Effector CD4-positive, alpha-beta T cell (primary cell): Measurements from ENCODE around the gene ZMYND11.
"Not testable (repeated sequence)": the region's sequence is repeated elsewhere in the genome, so short reads cannot be mapped to it uniquely, and the experiment has no call there.

Experiments
- DNase-seq: peaks from one replicate; pipeline ENCODE4 v3.0.0-alpha.2; 2020

Gene ZMYND11

GRCh38 chr10:251982-252582 lies 116.8 kb downstream of the ZMYND11 start:
- DNase-seq: no peak

- DNase-seq: no peak
Measured at GRCh38 chr10:260819-261429, 125.7 kb downstream of the ZMYND11 start.

GRCh38 chr10:264160-265073 lies 129.2 kb downstream of the ZMYND11 start:
- DNase-seq: not testable (repeated sequence)

DNA sequence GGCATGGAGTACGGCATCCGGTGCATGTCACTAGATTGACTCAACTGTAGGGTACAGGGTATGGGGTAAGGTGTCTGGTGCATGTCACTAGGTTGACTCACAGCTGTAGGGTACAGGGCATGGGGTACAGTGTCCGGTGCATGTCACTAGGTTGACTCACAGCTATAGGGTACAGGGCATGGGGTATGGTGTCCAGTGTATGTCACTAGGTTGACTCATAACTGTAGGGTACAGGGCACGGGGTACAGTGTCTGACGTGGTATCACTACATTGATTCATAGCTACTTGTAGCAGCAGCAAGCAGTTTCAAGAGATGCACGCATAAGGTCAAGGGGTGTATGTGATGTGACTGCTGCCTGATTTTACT lies 129.8 kb downstream of the ZMYND11 start:
- DNase-seq: not testable (repeated sequence)

DNA sequence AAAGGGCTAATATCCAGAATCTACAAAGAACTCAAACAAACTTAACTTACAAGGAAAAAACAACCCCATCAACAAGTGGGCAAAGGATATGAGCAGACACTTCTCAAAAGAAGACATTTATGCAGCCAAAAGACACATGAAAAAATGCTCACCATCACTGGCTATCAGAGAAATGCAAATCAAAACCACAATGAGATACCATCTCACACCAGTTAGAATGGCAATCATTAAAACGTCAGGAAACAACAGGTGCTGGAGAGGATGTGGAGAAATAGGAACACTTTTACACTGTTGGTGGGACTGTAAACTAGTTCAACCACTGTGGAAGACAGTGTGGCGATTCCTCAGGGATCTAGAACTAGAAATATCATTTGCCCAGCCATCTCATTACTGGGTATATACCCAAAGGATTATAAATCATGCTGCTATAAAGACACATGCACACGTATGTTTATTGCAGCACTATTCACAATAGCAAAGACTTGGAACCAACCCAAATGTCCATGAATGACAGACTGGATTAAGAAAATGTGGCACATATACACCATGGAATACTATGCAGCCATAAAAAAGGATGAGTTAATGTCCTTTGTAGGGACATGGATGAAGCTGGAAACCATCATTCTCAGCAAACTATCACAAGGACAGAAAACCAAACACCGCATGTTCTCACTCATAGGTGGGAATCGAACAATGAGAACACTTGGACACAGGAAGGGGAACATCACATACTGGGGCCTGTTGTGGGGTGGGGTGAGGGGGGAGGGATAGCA lies 130.7 kb downstream of the ZMYND11 start:
- not testable (repeated sequence) for DNase-seq

GRCh38 chr10:266974-267425 lies 131.7 kb downstream of the ZMYND11 start:
- no peak for DNase-seq

DNA sequence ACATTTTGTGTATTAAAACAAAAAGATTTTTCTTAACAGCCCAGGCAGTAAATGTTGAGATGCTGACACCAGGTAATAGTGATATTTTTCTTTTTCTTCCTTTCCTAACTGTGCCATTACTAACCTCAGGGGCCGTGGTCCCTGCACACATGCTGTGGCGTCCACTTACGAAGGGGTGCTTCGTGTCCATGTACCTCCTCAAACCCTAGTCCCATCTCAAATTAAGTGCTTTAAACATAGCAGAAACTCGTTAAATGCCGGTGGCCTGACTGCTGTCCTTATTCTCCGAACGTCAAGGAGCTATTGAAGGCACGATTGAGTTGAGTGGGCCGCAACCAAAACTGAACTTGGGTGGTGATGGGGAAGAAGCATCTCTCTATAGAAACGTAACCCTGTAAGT lies 132.4 kb downstream of the ZMYND11 start:
- no peak for DNase-seq

DNA sequence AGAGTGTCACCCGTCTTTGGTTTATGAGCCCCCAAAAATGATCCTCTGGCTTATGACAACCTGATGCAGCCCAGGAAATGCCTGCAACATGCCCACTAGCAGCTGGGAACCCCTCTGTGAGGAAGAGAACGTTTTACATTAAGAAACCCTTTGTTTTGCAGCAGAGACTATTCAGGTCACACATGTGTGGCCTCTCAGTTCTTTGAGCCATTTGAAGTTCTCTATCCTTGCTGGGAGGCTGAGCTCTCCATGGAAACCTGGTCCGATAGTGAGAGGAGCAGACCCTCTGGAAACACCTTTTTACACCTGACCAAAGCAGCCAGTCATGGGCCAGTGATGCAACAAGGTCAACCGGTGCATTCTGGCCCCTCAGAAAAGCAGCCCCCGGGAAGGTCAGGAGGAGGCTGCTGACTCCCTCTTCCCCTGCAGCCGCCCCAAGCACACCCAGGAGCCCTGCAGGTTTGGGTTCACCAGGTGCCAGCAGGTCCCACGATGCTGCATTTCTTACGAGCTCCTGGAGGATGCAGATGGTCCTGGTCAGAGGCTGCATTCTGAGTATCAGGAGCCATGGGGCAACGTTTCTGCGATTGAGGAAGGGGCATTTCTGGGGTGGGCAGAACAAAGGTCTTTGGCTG lies 134.3 kb downstream of the ZMYND11 start:
- no peak for DNase-seq

- DNase-seq: no peak
Measured at GRCh38 chr10:271201-271600, 135.9 kb downstream of the ZMYND11 start.

DNA sequence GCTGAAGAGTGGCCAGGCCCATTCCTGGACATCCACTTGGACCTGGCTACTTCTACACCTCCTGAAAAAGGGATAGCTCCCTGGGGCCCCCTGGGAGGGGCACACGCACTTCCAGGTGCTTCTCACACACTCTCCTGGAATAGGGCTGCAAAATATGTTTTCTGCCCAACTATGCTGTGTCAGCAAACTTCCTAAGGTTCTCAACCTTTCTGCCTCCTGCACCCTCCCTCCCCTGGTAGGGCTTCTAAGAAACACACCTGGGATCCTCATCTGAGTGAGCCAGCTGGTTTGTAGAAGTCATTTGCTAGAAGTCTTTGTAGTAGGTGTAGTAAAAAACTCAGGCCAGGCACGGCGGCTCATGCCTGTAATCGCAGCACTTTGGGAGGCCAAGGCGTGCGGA lies 136.5 kb downstream of the ZMYND11 start:
- DNase-seq: no peak

GRCh38 chr10:273088-273487 lies 137.8 kb downstream of the ZMYND11 start:
- DNase-seq: no peak

DNA sequence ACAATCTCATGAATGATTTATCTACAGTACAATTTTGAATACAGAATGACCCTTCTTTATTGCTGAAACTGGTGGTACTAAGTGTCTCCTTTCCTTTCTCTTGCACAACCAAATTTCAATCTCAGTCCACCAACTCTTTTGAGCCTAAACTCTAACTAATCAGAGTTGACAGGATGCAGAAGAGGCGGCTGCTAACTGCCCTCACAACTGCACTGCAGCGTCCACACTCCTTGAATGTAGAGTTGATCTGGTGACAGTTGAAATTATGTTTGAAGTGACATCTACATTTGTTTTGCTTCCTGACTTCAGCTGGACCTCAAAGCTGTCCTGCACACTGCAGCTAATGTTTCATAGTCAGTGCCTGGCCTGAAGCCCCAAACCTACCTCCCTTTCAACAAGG lies 139.6 kb downstream of the ZMYND11 start:
- DNase-seq: no peak

DNA sequence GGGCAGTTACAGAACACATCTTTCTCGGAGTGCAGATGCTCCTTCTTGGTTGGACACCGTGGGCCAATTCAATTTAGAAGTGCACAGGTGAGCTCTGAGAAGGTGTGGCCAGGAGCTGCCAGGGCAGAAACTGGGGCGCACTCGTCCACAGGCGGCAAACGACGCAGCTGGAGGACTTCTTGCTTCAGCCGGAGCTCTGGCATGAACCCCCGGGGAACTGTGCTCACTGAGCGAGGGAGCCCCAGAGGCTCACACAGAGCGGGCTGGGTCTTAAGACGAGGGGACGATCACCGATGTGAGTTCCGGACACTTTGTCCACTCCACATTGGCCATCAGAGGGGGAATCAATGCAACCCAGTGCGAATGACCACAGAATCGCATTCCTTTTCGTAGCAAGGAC lies 140.4 kb downstream of the ZMYND11 start:
- DNase-seq: no peak

DNA sequence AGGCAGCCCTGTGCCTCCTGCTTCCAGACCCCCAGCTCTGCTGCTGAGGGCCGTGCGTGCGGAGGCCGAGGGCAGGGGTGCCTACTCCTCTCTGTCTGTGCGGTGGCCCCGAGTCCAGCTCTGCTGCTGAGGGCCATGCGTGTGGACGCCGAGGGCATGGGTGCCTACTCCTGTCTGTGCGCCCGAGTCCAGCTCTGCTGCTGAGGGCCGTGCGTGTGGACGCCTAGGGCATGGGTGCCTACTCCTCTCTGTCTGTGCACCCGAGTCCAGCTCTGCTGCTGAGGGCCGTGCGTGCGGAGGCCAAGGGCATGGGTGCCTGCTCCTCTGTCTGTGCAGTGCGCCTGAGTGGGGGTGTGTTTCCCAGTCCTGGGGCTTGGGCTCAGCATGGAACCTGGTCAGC lies 142.7 kb downstream of the ZMYND11 start:
- no peak for DNase-seq

GRCh38 chr10:278707-279106 lies 143.5 kb downstream of the ZMYND11 start:
- DNase-seq: no peak

- DNase-seq: no peak
Measured at GRCh38 chr10:279232-279631, 144.0 kb downstream of the ZMYND11 start.

- DNase-seq: no peak
Measured at GRCh38 chr10:279655-280054, 144.4 kb downstream of the ZMYND11 start.

DNA sequence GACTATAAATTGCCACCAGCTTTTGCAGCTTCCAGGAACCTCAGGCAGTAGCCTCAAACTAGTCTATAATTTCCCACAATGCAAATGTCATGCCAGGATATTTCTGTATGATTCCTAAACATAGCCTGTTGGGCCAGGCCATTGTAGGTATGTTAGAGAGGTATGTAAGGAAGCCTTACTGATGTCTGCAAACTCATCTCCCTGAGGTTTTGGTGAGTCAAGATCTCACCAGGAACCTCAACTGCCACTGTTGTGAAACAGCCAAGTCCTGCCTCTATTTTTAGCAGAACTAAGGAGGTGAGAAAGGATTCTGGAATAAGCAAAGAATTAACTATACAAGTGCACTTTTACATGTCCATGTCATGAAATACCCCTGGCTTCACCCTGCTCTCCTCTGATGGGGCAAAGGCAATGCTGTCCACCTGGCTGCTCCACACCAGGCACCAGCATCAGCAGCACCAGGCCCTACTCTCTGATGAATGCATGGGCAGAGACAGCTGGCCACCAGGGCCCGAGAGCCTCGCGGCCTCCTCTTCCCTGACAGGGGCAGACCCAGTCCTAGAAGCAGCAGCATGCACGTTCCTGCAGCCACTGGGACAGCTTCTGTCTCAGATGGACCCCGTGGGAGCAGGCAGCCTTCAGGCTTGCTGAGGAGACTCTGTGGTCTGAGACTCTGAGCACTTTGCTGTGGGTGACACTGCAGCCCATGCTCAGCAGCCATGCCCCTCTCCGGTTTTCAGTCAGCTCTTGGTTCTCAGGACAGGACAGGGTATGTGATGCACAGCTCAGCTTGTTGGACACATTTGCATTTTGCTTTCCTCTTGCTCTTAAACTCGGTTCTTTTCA lies 147.3 kb downstream of the ZMYND11 start:
- no peak for DNase-seq

DNA sequence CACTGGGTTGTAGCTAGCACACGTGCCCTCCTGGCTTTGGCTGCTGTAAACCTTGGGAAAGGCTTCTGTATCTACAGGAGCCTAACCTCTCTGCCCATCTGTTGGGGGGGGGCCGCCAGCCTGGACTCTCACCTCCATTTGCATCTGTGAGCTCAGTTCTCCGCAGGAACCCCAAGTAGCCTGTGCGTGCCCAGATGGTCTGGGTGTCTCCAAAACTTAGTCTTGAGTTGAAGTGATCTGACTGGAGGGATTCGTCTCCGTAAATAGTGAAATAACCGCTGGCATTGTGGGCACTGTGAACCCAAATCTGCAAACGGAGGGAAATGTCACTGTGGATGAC lies 147.9 kb downstream of the ZMYND11 start:
- DNase-seq: no peak

- no peak for DNase-seq
Measured at GRCh38 chr10:283916-284356, 148.7 kb downstream of the ZMYND11 start.

DNA sequence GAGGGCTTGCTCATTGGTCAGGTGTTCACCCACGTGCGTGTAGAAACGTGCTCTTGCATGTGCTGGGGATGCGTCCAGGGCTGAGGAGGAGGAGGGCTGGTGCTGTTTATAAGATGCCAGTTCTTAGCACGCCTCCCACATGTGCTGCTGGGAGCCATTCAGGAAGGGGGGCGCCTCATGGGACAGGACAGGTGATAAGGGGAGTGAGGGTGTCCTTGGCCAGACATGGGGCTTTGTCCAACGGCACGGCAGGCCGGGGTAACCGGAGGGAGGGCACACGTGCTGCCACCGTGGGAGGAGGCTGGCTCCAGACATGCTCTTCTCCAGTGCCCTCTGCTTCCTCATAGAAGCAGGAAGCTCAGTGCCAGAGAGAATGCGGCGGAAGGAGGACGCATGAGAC lies 150.0 kb downstream of the ZMYND11 start:
- DNase-seq: no peak
